Measurements from ENCODE around the gene CACUL1.

Gene CACUL1

GRCh38 chr10:118638680-118639079, 116.1 kb downstream of the CACUL1 start:
- no peak for DNase-seq (ENCODE audit: low spot score)
- POLR2A ChIA-PET (ENCODE audit: low non-redundant PET) = no interaction called here
- TF ChIP-seq CTCF (conservative IDR thresholded peaks at IDR 0.05; ENCODE audit: low read depth) = no peak
- H3K27ac ChIP-seq = no peak overlapping the region
- CTCF ChIA-PET = interaction anchor here (0.7 kb wide), 1 partner anchor 25 kb away, joined by 3 read pairs; no protein-coding TSS in a partner anchor

- no peak for DNase-seq (ENCODE audit: low spot score)
- POLR2A ChIA-PET (ENCODE audit: low non-redundant PET) = no interaction called here
- no peak for TF ChIP-seq CTCF (conservative IDR thresholded peaks at IDR 0.05; ENCODE audit: low read depth)
- CTCF ChIA-PET = interaction anchor here (0.5 to 0.7 kb wide), 5 partner anchors 9 to 235 kb away, joined by 3 to 6 read pairs (median 4); no protein-coding TSS in a partner anchor
- H3K27ac ChIP-seq = no peak overlapping the region
Observed at GRCh38 chr10:118635674-118636402, 118.9 kb downstream of the CACUL1 start.

GRCh38 chr10:118633786-118634185, 121.0 kb downstream of the CACUL1 start:
- H3K27ac ChIP-seq = no peak overlapping the region
- CTCF ChIA-PET = interaction anchor here (0.9 kb wide), 1 partner anchor 69 kb away, joined by 4 read pairs; no protein-coding TSS in a partner anchor
- no peak for TF ChIP-seq CTCF (conservative IDR thresholded peaks at IDR 0.05; ENCODE audit: low read depth)
- POLR2A ChIA-PET (ENCODE audit: low non-redundant PET) = no interaction called here
- no peak for DNase-seq (ENCODE audit: low spot score)

- ChIA-PET CTCF (interaction anchor here (0.6 kb wide), 1 partner anchor 61 kb away, joined by 4 read pairs; no protein-coding TSS in a partner anchor), POLR2A (ENCODE audit: low non-redundant PET) (no interaction called here)
- H3K27ac ChIP-seq = no peak overlapping the region
- no peak for DNase-seq (ENCODE audit: low spot score)
- no peak for TF ChIP-seq CTCF (conservative IDR thresholded peaks at IDR 0.05; ENCODE audit: low read depth)
Observed at GRCh38 chr10:118629211-118629610, 125.6 kb downstream of the CACUL1 start.

- CTCF ChIA-PET = interaction anchor here (0.6 to 1.2 kb wide), 3 partner anchors 10 to 131 kb away, joined by 3 to 5 read pairs (median 4); no protein-coding TSS in a partner anchor
- TF ChIP-seq CTCF (conservative IDR thresholded peaks at IDR 0.05; ENCODE audit: low read depth) = no peak
- no peak for DNase-seq (ENCODE audit: low spot score)
- H3K27ac ChIP-seq = no peak overlapping the region
- POLR2A ChIA-PET (ENCODE audit: low non-redundant PET) = no interaction called here
Observed at GRCh38 chr10:118628397-118628796, 126.4 kb downstream of the CACUL1 start.

- no peak for DNase-seq (ENCODE audit: low spot score)
- CTCF ChIA-PET = interaction anchor here (0.6 to 1.4 kb wide), 6 partner anchors 8 to 84 kb away, joined by 3 to 6 read pairs (median 4); no protein-coding TSS in a partner anchor
- no peak overlapping the region for H3K27ac ChIP-seq
- POLR2A ChIA-PET (ENCODE audit: low non-redundant PET) = no interaction called here
- TF ChIP-seq CTCF (conservative IDR thresholded peaks at IDR 0.05; ENCODE audit: low read depth) = no peak
Observed at GRCh38 chr10:118626953-118627352, 127.8 kb downstream of the CACUL1 start.

Measured in RWPE1 (cell line).